Trophoblast cell (in vitro differentiated cells and primary cell): ENCODE data around the gene KDM2B.

ENCODE experiments used
- DNase-seq, 2 donors: peaks; one replicate each; pipeline ENCODE4 v3.0.0-alpha.2; 2016
- H2AFZ ChIP-seq: 2 replicates; pipeline ENCODE4 v1.6.1; 2013; ENCODE audit warnings: low read length, moderate library complexity, mild to moderate bottlenecking; ENCODE audit not compliant: insufficient read depth, poor library complexity
- H2AK5ac ChIP-seq: 2 replicates; pipeline ENCODE4 v1.6.1; 2013; ENCODE audit warnings: mild to moderate bottlenecking, low read length
- H2BK120ac ChIP-seq: 2 replicates; pipeline ENCODE4 v1.6.1; 2013; ENCODE audit warnings: low read length, mild to moderate bottlenecking, moderate library complexity; ENCODE audit not compliant: insufficient read depth, poor library complexity
- H2BK12ac ChIP-seq: 2 replicates; pipeline ENCODE4 v1.6.1; 2013; ENCODE audit warnings: mild to moderate bottlenecking, low read length, moderate library complexity
- H2BK5ac ChIP-seq: 2 replicates; pipeline ENCODE4 v1.6.1; 2013; ENCODE audit warnings: low read length, low read depth, moderate library complexity, mild to moderate bottlenecking; ENCODE audit not compliant: poor library complexity
- H3K14ac ChIP-seq: 2 replicates; pipeline ENCODE4 v1.6.1; 2013; ENCODE audit warnings: mild to moderate bottlenecking, low read length
- H3K18ac ChIP-seq: 2 replicates; pipeline ENCODE4 v1.6.1; 2013; ENCODE audit warnings: mild to moderate bottlenecking, low read length
- H3K23ac ChIP-seq: 2 replicates; pipeline ENCODE4 v1.6.1; 2013; ENCODE audit warnings: low read length
- H3K27ac ChIP-seq: 2 replicates; pipeline ENCODE4 v1.5.1; 2013; ENCODE audit warnings: low read depth, mild to moderate bottlenecking, inconsistent platforms, low read length, moderate library complexity
- H3K27me3 ChIP-seq: 2 replicates; pipeline ENCODE4 v1.6.1; 2013; ENCODE audit warnings: inconsistent platforms, mild to moderate bottlenecking, low read length, moderate library complexity; ENCODE audit not compliant: insufficient read depth
- H3K36me3 ChIP-seq, 2 experiments: 1 replicate in 1 of 2; 2 replicates in 1 of 2; pipeline ENCODE4 v1.6.1; 2013; ENCODE audit warnings: low read length in 2 of 2, mild to moderate bottlenecking in 2 of 2, moderate library complexity in 1 of 2; ENCODE audit not compliant: insufficient read depth in 2 of 2, control insufficient read depth in 1 of 2
- H3K4ac ChIP-seq: 2 replicates; pipeline ENCODE4 v1.6.1; 2013; ENCODE audit warnings: low read depth, mild to moderate bottlenecking, low read length, moderate library complexity
- H3K4me1 ChIP-seq, 2 experiments: 1 replicate in 1 of 2; 2 replicates in 1 of 2; pipeline ENCODE4 v1.6.1; 2013; ENCODE audit warnings: low read length in 2 of 2, mild to moderate bottlenecking in 2 of 2, moderate library complexity in 1 of 2; ENCODE audit not compliant: insufficient read depth in 2 of 2, control insufficient read depth in 1 of 2
- H3K4me2 ChIP-seq: 2 replicates; pipeline ENCODE4 v1.6.1; 2013; ENCODE audit warnings: inconsistent platforms, mild to moderate bottlenecking, low read length, moderate library complexity
- H3K4me3 ChIP-seq: 2 replicates; pipeline ENCODE4 v1.5.1; 2013; ENCODE audit warnings: mild to moderate bottlenecking, low read depth, low read length, inconsistent platforms
- H3K79me1 ChIP-seq: one replicate; pipeline ENCODE4 v1.6.1; 2013; ENCODE audit warnings: low read length
- H3K79me2 ChIP-seq: 2 replicates; pipeline ENCODE4 v1.6.1; 2013; ENCODE audit warnings: low read length, mild to moderate bottlenecking; ENCODE audit not compliant: control insufficient read depth, insufficient read depth, poor library complexity
- H3K9ac ChIP-seq: 2 replicates; pipeline ENCODE4 v1.6.1; 2013; ENCODE audit warnings: mild to moderate bottlenecking, low read length
- H3K9me3 ChIP-seq: 2 replicates; pipeline ENCODE4 v1.6.1; 2013; ENCODE audit warnings: low read depth, mild to moderate bottlenecking, control low read depth, inconsistent platforms, low read length; ENCODE audit not compliant: insufficient read depth
- H4K12ac ChIP-seq: 2 replicates; pipeline ENCODE4 v1.6.1; 2013; ENCODE audit warnings: low read depth, mild to moderate bottlenecking, low read length, moderate library complexity
- H4K8ac ChIP-seq: 2 replicates; pipeline ENCODE4 v1.6.1; 2013; ENCODE audit warnings: low read depth, mild to moderate bottlenecking, low read length, moderate library complexity
- H4K91ac ChIP-seq: one replicate; pipeline ENCODE4 v1.6.1; 2013; ENCODE audit warnings: low read depth, mild to moderate bottlenecking, low read length, moderate library complexity
- WGBS: extraction: QIAGEN DNeasy Blood & Tissue Kit; methylation state at CpG from one replicate; pipeline ENCODE4 v1.1.7; 2013; ENCODE audit warnings: missing lambda C conversion rate; ENCODE audit not compliant: insufficient read length, insufficient coverage; ENCODE audit errors: extremely low coverage; 5-methylcytosine and 5-hydroxymethylcytosine counted together

Gene KDM2B

GRCh38 chr12:121403721-121404120 is 177.1 kb downstream of the KDM2B start:
- Histone ChIP-seq H3K4ac (no peak overlapping the region), H3K27ac (no peak overlapping the region), H2AFZ (no peak overlapping the region), H3K23ac (no peak overlapping the region), H2BK5ac (no peak overlapping the region), H4K12ac (no peak overlapping the region), H3K27me3 (no peaks in the 10 kb centered on the region), H3K9ac (no peak overlapping the region), H4K91ac (no peak overlapping the region), H3K79me1 (peaks cover 11% of the 10 kb centered on the region), H3K9me3 (no peaks in the 10 kb centered on the region), H4K8ac (no peak overlapping the region), H2BK120ac (no peak overlapping the region), H3K4me2 (no peak overlapping the region), H3K79me2 (peaks cover 9% of the 10 kb centered on the region), H2BK12ac (no peak overlapping the region), H3K14ac (no peak overlapping the region), H3K18ac (no peak overlapping the region), H3K4me1 (no peaks in the 10 kb centered on the region), H3K36me3 (peaks cover 2 to 10% of the 10 kb centered on the region in 2 experiments), H3K4me3 (no peak overlapping the region), H2AK5ac (no peak overlapping the region)
- DNase-seq = no peak
- no CpG with 5 or more reads among the region's 5 CpGs for WGBS

DNA sequence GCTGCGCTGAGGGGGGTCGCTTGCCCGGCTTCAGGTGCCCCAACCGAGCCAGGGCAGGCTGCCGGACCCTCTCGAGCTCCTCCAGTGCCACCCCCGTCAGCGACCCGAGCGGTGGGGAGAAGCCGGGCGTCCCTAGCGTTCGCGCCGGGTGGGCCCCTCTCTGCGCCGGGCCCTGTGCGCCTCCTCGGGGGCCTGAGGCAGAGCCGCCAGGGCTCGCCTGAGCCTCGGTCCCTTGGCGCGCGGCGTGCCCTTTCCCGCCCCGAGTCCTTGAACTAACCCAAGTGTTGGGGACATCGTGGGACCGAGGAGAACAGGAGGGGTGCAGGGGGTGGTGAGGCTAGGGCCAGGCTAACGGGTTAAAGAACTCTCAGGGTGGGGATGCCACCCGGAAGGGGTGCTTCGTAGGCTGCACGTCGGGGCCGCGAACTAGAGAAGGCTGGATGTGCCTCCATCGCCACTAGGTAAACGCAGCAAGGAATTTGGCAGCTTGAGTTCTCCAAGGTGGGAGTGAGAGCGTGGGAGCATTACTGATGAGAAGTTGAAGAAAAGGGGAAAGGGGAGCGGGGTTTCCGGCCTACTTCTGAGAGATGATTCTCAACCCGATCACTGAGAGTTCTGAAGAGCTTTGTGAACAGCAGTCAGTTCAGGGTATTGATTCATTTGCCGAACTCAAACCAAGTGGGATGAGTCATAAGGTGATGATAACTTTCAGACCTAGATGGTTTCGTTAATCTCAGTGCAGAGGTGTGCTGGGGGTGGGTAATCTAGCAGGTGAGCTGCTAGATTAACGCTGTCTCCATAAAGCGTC is 180.3 kb downstream of the KDM2B start:
- Histone ChIP-seq H3K9ac (peak overlapping the region; percentile 72), H3K4me1 (no peaks in the 10 kb centered on the region), H3K4me2 (peak overlapping the region; percentile 90), H4K8ac (peak overlapping the region; percentile 78), H3K18ac (peak overlapping the region; percentile 44), H3K23ac (no peak overlapping the region), H2BK120ac (peak overlapping the region; percentile 74), H3K9me3 (no peaks in the 10 kb centered on the region), H3K27ac (peak overlapping the region; percentile 67), H3K4me3 (peak overlapping the region; percentile 91), H3K4ac (peak overlapping the region; percentile 73), H2BK5ac (peak overlapping the region; percentile 67), H4K12ac (peak overlapping the region; percentile 73), H2AFZ (peak overlapping the region; percentile 63), H3K79me1 (peaks cover 11% of the 10 kb centered on the region), H2BK12ac (no peak overlapping the region), H3K27me3 (no peaks in the 10 kb centered on the region), H4K91ac (peak overlapping the region; percentile 71), H3K36me3 (peaks cover 0 to 5% of the 10 kb centered on the region in 2 experiments), H3K79me2 (peaks cover 9% of the 10 kb centered on the region), H3K14ac (peak overlapping the region; percentile 88), H2AK5ac (peak overlapping the region; percentile 66)
- WGBS = no CpG with 5 or more reads among the region's 48 CpGs
- DNase-seq = peak in 1 of 2 donors; percentile 56

GRCh38 chr12:121399391-121400331 is 181.2 kb downstream of the KDM2B start, which contains the start of gene RNF34:
Gene RNF34 (plus strand): TSS chr12:121400118. CDS start chr12:121400213, 95 bp downstream.
- Histone ChIP-seq H3K4ac (peak within 1 kb of the TSS; percentile 73), H3K79me1 (peaks cover 11% of the 10 kb centered on the region), H3K36me3 (no peaks in the 10 kb centered on the region), H3K27ac (peak within 1 kb of the TSS; percentile 80), H2BK5ac (peak within 1 kb of the TSS; percentile 67), H2BK120ac (peak within 1 kb of the TSS; percentile 75), H2BK12ac (no peak within 1 kb of the TSS), H2AFZ (peak within 1 kb of the TSS; percentile 78), H4K91ac (peak within 1 kb of the TSS; percentile 72), H3K18ac (peak within 1 kb of the TSS; percentile 44), H3K4me1 (no peaks in the 10 kb centered on the region), H3K9me3 (no peaks in the 10 kb centered on the region), H3K23ac (no peak within 1 kb of the TSS), H4K12ac (peak within 1 kb of the TSS; percentile 82), H3K9ac (peak within 1 kb of the TSS; percentile 72), H4K8ac (peak within 1 kb of the TSS; percentile 80), H3K14ac (peak within 1 kb of the TSS; percentile 93), H3K27me3 (no peaks in the 10 kb centered on the region), H3K79me2 (peaks cover 9% of the 10 kb centered on the region), H3K4me3 (peak within 1 kb of the TSS; percentile 91), H3K4me2 (peak within 1 kb of the TSS; percentile 90), H2AK5ac (peak within 1 kb of the TSS; percentile 66)
- peak; percentile 99 for DNase-seq
- WGBS = no CpG with 5 or more reads among the region's 77 CpGs

DNA sequence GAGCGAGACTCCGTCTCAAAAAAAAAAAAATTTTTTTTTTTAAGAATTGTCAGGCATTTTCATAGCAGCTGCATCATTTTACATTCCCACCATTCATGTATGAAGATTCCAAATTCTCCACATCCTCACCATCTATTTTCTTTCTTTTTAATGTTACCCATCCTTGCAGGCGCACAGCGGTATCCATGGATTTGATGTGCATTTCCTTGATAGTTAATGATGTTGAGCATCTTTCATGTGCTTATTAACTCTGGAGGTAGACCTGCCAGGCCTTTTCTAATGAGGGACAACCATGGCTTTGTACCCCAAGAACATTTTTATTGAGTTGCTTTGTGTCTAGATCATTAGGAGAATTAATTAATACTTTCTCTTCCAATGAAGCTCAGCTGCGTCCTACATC is 182.5 kb downstream of the KDM2B start:
- no peak overlapping the region for H3K4ac ChIP-seq
- no peaks in the 10 kb centered on the region for H3K27me3 ChIP-seq
- H3K36me3 ChIP-seq = no peaks in the 10 kb centered on the region
- H3K79me1 ChIP-seq = peaks cover 11% of the 10 kb centered on the region
- WGBS = no CpG with 5 or more reads among the region's 5 CpGs
- no peak overlapping the region for H3K14ac ChIP-seq
- H3K9ac ChIP-seq = no peak overlapping the region
- no peak overlapping the region for H4K12ac ChIP-seq
- H3K79me2 ChIP-seq = peaks cover 9% of the 10 kb centered on the region
- H3K9me3 ChIP-seq = no peaks in the 10 kb centered on the region
- no peak overlapping the region for H2BK12ac ChIP-seq
- H3K18ac ChIP-seq = no peak overlapping the region
- H2BK5ac ChIP-seq = no peak overlapping the region
- no peak overlapping the region for H4K91ac ChIP-seq
- H2AK5ac ChIP-seq = no peak overlapping the region
- no peak overlapping the region for H3K4me3 ChIP-seq
- H2BK120ac ChIP-seq = no peak overlapping the region
- no peak overlapping the region for H4K8ac ChIP-seq
- no peak overlapping the region for H3K4me2 ChIP-seq
- H3K27ac ChIP-seq = no peak overlapping the region
- H3K4me1 ChIP-seq = no peaks in the 10 kb centered on the region
- H2AFZ ChIP-seq = no peak overlapping the region
- no peak for DNase-seq
- H3K23ac ChIP-seq = no peak overlapping the region
